HG02870 (cell line): ENCODE measurements around the gene RTN4IP1.
"Not testable (repeated sequence)": the region's sequence is repeated elsewhere in the genome, so short reads cannot be mapped to it uniquely, and the experiment has no call there.

Experiments used
- ATAC-seq: cut with Tn5 transposase; IDR thresholded peaks from one replicate; pipeline ENCODE4 v1.9.1; 2021; ENCODE audit warnings: mild to moderate bottlenecking, moderate library complexity; ENCODE audit not compliant: unreplicated experiment

Gene RTN4IP1

DNA sequence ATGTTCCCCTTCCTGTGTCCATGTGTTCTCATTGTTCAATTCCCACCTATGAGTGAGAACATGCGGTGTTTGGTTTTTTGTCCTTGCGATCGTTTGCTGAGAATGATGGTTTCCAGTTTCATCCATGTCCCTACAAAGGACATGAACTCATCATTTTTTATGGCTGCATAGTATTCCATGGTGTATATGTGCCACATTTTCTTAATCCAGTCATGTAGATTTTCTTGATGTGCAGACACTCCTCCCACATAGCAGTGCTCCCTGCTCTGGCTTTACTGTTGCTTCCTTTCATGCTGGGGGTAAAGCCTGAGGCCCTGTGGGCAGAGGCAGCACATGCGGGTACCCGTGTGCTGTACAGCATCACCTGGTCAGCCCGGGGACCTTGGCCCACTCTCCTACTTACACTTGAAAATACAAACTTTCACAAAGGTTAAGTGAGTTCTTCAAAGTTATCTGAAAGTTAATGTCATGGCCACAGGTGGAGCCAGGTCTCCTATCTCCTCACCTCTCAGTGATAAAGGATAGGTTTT is 80.3 kb downstream of the RTN4IP1 start:
- not testable (repeated sequence) for ATAC-seq

DNA sequence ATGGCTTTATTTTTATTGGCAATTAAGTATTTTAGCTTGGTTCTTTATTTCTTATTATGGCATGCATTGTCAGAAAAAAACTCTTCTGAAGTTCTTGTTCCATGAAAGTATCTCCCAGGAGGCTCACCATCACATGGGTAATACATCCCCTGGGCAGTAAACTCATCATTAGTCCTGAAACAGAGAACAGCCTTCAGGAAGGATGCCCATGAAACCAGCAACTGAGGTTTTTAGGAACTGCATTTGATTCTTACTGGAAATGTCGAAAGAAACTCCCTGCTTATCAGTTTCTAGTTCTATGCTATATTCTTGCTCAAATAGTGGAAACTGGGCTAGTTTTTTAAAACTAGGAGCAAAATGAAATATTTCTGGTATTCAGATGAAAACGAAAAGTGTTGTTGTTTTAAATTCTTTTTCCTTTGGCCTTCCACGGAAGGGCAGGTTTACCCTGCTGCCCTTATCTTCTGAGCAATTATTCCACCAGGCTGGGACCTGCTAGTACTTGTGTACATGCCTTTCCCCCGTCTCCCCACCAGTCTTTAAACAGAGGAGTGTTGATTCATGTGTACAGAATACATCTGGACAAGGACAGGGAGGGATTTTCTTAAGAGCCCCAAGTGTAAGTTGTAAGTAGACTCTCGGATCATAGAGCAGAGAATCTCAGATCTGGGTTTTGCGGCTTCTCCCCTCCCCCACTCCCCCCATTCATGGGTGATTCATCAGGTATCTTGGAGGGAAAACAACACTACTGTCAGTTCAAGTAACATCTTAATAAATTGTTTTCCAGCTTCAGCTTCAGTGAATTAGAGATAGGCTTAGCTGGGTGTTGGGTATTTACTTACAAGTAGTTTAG is 81.5 kb downstream of the RTN4IP1 start:
- no peak for ATAC-seq

DNA sequence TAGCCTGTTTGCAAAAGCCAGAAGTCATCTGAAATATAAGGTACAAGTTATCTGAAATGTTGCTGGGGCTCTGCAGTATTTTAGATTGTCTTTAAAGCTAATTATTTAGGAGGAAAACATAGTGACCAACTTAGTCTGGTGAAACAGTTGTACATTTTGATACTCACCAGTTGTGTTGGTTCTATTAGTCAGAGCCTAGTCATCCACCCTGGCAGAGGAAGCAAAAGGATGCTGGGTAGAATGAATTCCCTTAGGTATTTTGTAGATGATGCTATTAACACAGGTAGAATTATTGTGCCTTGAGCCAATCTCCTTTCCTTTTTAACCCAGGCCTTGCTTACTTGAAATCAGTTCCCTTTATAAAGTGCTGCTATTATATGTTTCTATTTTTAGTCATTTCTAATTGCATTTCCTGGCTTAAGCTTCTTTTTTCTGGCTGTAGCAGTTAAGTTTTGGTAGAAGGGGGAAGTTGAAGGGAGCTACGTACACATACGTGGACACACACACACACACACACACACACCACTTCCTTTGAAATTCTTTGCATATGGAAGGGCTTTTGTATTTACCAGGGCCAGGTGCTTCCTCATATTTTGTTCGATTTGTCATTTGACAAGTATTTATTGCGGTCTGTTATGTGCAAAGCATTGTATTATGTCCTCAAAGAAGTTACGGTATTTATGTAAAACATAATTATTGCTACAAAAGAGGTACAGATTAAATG is 82.4 kb downstream of the RTN4IP1 start:
- ATAC-seq, result no peak

DNA sequence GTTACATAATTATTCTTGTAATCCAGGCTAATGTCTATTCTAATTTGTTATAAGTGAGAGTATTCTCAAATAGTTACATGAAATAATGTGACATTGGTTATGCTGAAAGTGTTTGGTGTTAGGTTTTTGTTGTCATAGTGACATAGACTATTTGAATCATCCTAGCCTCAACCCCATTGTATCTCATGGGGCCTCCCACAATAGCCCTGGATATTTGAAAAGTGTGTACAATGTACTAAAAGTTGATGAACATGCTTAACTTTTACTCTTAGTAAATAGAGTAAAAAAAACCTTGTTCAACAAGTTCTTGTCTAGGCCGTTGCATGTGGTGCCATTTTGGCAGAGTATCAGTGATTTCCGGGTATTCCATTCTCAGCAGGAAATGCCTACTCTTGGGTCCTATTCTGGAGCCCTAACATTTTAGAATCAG is 83.0 kb downstream of the RTN4IP1 start:
- ATAC-seq, result no peak

DNA sequence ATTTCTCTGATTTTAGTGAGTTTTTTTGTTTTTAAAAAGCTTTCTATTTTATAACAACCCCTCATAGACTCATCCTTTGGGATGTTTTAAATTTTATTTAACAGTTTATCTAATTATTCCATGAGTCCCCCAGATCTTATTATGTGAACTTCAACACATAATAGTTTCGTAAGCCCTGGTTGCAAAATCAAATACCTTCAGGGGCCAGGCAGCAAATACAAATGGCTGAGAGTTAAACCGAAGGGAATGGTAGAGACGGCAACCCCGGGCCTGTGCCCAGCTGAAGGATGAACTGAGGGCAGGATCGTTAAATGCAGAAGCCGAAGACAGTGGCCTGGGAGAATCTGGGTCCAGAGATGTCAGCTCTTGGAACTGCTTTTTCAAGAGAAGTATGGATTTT is 88.4 kb downstream of the RTN4IP1 start:
- no peak for ATAC-seq

DNA sequence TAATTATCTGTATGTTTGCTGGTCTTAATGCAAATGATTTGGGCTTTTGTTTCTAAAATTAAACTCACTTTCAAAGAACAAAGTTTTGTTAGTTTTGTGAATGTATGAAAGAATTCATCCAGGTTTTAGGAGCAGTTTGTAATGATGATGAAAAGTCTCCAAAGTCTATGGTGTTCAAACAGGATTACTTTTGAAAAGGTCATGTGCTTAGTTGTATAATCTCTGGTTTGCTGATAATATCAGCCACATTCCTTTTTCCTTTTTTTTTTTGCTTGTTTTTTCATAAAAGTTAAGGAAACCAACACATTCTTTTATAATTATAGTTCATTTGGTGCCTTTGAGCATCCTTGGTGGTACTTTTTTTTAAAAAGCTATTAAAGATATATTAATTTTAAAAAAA is 88.9 kb downstream of the RTN4IP1 start:
- ATAC-seq, result no peak

DNA sequence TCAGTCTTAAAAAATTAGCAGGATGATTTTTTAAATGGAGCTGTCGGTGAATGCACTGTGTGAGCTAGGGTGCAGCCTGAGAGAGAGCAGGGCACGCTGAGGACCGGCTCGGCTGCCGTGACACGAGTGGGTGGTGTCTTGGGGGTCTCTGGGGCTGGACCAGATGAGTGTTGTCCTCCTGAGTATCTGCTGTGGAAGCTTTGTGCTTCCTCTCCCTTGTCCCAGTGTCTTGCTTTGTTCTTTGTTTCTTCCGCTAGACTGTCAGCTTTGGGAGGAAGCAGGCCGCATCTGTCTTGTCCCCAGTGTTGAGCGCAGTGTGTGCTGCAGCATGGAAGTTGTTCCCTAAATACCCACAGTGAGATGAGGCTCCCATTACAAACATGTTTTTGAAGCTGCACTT is 89.4 kb downstream of the RTN4IP1 start:
- ATAC-seq, result no peak

DNA sequence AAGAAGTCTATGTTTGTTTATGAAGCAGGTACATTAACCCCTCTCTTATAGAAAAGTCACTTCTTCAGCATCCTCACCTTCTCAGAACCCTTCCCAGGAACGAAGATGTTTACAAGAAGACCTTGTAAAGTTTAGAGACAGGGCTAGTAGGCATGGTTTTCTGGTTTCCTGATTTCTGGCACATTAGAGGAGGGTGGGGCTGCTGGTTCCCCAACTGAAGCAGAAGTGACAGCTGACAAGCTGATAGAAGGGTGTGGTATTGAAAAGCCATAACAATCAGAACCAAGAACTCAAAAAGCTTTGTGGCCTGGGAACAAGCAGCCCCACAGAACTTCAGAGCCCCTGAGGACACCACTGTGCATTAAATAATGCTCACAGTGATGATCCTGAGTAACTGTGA is 91.2 kb downstream of the RTN4IP1 start:
- no peak for ATAC-seq

DNA sequence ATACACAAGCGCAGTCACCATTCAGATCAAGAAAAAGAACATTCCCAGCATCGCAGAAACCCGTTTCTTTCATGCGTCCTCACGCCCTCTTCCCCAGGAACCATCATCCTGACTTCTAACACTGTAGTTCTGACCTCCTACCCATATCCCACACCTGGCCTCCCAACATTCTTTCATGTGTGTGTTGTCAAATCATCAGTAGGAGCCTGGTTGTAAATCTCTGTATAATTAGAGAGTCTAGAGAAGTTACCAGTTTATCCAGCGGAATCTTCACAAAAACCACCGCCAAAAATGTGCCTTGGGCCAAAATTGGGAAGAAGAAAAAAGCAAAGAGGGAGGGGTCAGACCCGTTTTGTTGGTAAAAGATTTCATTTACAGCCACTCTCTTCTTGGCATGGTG is 91.6 kb downstream of the RTN4IP1 start:
- ATAC-seq, result no peak

DNA sequence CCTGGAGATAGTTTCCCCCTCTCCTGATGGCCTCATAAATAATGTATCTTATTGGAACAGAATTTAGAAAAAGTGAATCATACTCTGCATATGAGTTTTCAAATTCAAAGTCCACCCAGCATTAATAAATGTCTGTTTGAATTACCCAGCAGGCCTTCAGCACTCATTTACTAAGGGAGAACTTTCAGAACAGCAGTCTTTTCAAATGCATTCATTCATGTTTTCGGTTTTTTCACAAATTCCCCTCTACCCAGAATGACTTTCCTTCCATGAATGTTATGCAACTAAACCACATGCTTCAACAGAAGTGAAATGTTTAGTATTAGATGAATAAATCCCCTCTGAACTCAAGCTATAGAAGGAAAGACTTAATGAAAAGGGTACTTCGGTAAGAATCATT is 92.4 kb downstream of the RTN4IP1 start:
- no peak for ATAC-seq

DNA sequence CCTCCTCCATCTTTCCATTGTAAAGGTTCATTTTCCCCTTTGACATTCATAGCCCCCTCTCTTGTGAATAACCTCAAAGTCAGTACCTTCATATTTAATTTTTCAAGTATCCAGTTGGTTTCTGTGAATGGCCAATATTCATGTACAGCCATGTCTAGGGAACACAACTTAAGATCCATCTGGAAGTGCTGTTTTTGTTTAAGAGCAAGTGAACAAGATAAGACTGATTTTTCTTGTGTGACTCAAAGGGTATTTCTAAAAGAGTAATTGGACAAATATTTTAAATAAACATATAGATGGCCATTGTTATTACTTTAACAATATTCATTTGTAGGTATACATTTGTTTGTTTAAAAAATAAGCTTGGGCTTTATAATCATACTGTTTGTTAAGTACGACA is 92.9 kb downstream of the RTN4IP1 start:
- ATAC-seq, result no peak

DNA sequence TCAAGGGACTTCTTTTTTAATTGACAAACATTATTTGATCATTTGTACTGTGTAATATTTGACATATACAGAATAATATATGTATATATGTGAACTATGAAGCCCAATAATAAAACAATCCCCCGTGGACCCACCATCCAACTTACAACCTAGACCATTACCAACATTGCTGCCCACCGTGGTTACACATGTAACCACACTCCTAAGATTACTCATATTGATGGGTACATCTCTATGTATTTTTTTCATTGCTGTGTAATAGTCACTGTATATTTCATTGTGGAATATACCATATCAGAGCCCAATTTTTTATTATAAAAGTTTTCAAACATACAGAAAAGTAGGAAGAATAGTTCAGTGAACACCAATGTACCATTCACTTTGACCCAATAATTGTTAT is 94.3 kb downstream of the RTN4IP1 start:
- ATAC-seq, result no peak

DNA sequence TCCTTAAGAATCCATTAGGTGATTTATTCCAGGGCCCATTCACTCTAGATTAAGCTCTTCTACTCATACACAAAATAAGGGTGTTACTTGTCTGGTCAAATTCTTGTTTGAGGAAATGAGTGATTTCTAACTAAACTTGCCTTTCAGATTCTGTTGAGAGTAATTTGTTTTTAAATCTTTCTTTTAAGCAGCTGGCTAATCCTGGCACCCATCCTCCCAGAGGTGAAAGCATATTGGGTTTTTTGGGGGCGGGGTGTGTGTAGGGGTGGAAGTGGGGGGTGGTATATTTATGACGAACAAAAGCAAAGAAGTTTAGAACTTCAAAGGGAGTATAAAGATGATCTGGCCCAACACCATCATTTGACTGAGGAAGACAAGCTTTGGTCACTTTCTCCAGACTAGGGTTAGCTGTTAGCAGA is 94.7 kb downstream of the RTN4IP1 start:
- no peak for ATAC-seq

DNA sequence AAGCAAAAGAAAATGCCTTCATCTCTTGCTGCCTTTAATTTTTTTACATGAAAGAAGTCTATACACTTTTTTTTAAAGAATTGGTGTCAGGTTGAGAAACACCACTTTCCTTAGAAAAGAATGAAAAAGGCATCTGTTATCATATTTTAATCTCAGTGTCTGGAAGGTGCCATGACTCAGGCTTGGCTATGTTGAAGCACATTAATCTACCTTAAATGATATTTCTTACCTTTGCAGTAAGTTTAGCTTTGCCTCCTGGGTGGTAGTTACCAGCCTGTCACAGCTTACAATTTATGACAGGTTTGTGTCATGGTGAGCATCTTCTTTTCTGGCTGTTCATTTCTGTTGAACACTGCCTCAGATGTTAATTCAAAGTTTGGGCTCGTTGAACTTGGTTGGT is 95.3 kb downstream of the RTN4IP1 start:
- ATAC-seq, result no peak

DNA sequence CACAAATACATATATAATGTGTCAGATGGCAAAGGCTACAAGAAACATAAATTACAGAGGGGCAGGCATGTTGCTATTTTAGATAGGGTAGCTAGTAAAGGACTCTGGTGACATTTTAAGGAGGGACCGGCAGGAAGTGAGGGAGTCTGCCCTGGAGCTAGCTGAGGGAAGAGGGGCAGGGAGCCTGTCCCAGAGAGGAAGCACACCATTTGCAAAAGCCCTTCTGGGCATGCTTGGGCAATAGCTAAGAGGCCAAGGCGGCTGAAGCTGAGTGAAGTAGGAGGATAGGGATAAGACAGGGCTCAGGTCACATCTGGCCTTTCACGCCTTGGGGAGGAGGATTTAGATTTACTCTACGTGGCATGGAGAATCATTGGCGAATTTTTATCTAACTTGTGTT is 96.2 kb downstream of the RTN4IP1 start:
- ATAC-seq, result no peak

DNA sequence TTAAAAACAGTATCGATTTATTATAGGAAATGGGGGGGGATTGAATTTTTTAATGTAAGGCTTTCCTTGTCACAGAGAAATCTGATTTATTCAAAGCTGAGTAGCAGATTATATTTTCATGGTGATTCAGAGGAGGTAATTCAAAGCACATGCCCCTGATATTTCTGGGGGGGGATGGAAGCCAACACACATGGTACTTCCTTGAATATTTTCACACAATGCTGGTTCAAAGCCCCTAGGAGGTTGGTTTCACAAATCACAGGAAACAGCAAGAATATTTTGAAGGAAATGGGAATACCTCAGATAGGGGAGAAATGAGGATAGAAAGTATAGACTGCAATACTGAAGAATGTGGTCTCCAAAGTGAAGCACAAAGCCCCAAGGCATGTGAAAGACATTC is 98.8 kb downstream of the RTN4IP1 start:
- ATAC-seq, result no peak

DNA sequence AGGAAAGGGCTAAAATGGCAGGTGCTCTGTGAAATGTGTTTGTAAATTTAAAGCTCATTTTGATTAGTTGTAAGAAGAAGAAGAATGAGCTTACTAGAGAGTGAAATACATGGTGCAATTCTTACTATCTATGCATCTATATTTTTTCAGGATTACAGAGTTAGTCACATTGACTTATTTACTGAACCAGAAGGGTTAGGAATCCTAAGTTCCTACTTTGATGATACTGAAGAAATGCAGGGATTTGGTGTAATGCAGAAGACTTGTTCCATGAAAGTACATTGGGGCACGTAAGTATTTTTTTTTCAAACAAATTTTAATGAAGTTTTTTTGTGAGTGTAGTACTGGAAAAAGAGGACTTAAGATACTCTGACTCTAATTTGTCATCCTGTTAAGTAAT is 99.3 kb downstream of the RTN4IP1 start:
- ATAC-seq, result no peak

DNA sequence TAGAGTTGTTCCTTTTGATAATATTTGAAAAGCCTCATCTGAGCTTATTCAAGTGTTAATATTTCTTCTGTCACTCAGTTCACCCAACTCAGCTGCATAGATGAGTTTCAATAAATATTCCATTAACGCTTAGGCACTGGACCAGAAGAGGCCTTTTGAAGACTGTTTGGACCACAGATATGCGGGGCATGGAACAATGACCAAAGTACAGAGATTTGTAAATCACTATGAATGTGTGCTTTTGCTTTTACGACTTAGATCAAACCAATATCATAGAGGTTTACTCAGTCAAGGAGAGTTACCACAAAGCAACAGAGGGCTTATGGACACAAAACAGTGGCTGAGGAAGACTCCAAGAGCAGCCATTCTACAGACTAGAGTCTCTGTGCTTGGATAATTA is 99.9 kb downstream of the RTN4IP1 start:
- ATAC-seq, result no peak

DNA sequence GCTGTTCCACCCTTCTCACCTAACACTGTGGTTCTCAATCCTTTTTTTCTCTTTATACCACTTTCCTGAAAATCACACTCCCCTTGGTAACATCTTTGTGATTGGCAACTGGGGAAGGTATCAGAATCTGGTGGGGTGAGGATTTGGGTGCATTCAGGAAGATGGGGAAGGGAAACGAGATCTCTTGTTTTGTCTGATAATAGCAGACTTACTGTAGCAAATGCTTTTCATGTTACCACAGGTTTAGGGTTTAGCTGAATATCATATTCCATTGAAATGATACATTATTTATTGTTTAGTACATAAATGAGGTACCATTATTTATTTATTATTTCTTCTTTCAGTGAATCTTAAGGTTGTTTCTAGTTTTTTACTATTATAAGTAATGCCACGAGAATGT is 100.8 kb downstream of the RTN4IP1 start:
- ATAC-seq, result no peak

DNA sequence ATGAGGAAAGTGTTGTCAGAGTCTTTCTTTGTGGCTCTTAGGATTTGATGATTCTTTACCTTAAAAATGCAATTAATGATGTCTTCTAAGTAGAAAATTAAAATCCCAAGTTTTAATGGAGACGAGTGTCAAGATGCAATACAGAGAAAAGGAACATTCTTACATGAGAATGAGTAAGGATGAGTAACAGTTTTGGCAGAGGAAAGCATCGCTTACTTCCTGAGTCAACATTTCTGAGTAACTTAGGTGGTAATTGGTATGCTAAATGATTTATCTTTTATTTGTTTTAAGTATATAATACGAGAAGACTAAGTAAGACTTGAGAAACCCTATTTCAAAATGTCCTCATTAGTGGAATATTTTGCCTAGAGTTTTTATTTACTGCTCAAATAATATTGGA is 101.3 kb downstream of the RTN4IP1 start:
- ATAC-seq, result no peak

DNA sequence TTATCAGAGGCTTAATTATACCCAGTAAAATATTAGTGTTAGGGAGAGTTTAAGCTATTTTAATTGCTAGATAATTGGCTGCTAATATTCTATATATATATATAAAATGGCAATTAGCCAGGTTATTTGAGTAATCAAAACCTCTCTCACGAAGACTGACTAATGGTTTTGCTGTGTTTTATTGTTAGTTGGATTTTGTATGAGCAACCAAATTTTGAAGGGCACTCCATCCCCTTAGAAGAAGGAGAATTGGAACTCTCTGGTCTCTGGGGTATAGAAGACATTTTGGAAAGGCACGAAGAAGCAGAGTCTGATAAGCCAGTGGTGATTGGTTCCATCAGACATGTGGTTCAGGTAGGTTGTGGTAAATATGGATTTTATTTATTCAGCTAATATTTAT is 102.2 kb downstream of the RTN4IP1 start:
- no peak for ATAC-seq

DNA sequence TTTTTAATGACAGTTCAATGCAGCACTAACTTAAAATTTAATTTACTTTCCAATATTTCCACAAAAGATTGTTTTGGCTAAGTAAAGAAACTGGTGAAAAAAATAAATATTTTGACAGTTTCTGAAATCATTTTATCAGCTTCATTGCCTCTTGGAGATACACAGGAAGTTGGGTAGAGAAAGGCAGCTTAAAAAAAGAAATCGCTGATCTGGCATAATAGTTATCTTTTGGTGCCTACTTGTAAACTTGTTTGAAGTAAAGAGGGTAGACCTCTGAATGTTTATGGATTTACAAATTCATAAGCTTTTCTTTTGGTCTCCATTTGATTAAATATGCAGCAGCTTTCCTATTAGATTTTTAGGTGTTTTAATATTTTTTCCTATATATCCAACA is 103.4 kb downstream of the RTN4IP1 start:
- no peak for ATAC-seq
